Adrenal gland (tissue), 12 donors: ENCODE data around the gene DENND5A. TPM values are rescaled to one million over a fixed set of nuclear protein-coding genes. Genes with fewer than 3 reads are reported as not detected.

Experiments
- DNase-seq, 7 donors: peaks; one replicate each; pipeline ENCODE4 v3.0.0-alpha.2; 2019 to 2020
- H3K27ac ChIP-seq, 5 donors: fragments of 200-600 bp; sonication (generic) in 4 of 5; 1 replicate in 3 of 5; 2 replicates in 2 of 5; pipeline versions ENCODE4 v1.5.1 to v1.8.0; 2016 to 2020; ENCODE audit warnings: mild to moderate bottlenecking in 1 of 5
- H3K27me3 ChIP-seq: fragments of 200-600 bp; 2 replicates; pipeline ENCODE4 v1.8.0; 2021
- H3K36me3 ChIP-seq, 2 donors: fragments of 200-600 bp; replicated peaks in 1 of 2; 1 replicate in 1 of 2; 2 replicates in 1 of 2; pipeline versions ENCODE4 v1.5.1 to v1.8.0; 2018 to 2022
- H3K4me1 ChIP-seq, 2 donors: fragments of 200-600 bp; replicated peaks in 1 of 2; 1 replicate in 1 of 2; 2 replicates in 1 of 2; pipeline versions ENCODE4 v1.5.1 to v1.8.0; 2018 to 2021
- H3K4me3 ChIP-seq, 4 donors: fragments of 200-600 bp; sonication (generic) in 3 of 4; one replicate each; pipeline ENCODE4 v1.5.1; 2016 to 2018
- H3K9me3 ChIP-seq, 3 donors: fragments of 200-600 bp; sonication (generic) in 1 of 3; replicated peaks in 1 of 3; 1 replicate in 2 of 3; 2 replicates in 1 of 3; pipeline versions ENCODE4 v1.5.1 to v1.8.0; 2016 to 2021
- CTCF ChIP-seq, 6 experiments: fragments of 450-650 bp in 4 of 6; fragments of 200-600 bp in 2 of 6; sonication (generic) in 1 of 6; IDR thresholded peaks; 1 replicate in 5 of 6; 2 replicates in 1 of 6; pipeline versions ENCODE4 v1.5.1 to v1.8.0; 2016 to 2021; ENCODE audit warnings: antibody characterized with exemption in 6 of 6, mild to moderate bottlenecking in 2 of 6, moderate library complexity in 1 of 6
- POLR2A ChIP-seq, 2 donors: fragments of 450-650 bp; IDR thresholded peaks; one replicate each; pipeline ENCODE4 v1.6.1; 2017; ENCODE audit warnings: antibody characterized with exemption in 2 of 2, mild to moderate bottlenecking in 2 of 2, moderate library complexity in 1 of 2
- WGBS, 4 donors: extraction: QIAGEN DNeasy Blood & Tissue Kit in 2 of 4; methylation state at CpG; one replicate each; pipeline versions ENCODE4 v1.1.5 to v1.1.7; 2013 to 2017; 5-methylcytosine and 5-hydroxymethylcytosine counted together
- intact Hi-C, 2 donors: fragments of 100-400 bp; cut with DNase I; formaldehyde crosslinking; loops; one replicate each; pipeline versions ENCODE4 v1.14.1 to v1.15.0; 2022 to 2023
- polyA plus RNA-seq, 3 donors: library from polyadenylated mRNA; stranded (reverse); fragments of 200-250 nt in 2 of 3; fragments of 350-450 nt in 1 of 3; fragmentation: Illumina TruSeq in 1 of 3; extraction: RNeasy Lipid Tissue Mini Kit (QIAGEN cat#74804) in 1 of 3; gene quantifications; one replicate each; pipeline ENCODE4 v1.2.3, GENCODE V29; 2013 to 2014
- total RNA-seq, 9 donors: library from RNA; depleted of rRNA in 4 of 9; stranded (reverse); fragments of >200 nt in 4 of 9; fragments of 120-200 nt in 1 of 9; fragmentation: NEBNext Ultra II Directional in 1 of 9; extraction: Animal tissue kit (Norgen Biotek cat#: 25700) in 1 of 9; gene quantifications; one replicate each; pipeline versions ENCODE4 v1.1.0 to v1.2.4, GENCODE V29; 2013 to 2023
- donor health status: healthy with polysubstance abuse.
- donor health status: Bipolar disorder and iron deficiency.
- donor health status: DM: yes; HTN: yes; CAD: no.
- donor health status: DM: no; HTN: no; CAD: no.
- donor health status: DM: no; HTN: no; CAD: no.
- donor health status: DM: yes; HTN: yes; CAD: no.

The DENND5A gene
- total and polyA plus RNA-seq, 12 donors = 26.8 to 75.4 (median 62.8) TPM

- Histone ChIP-seq H3K9me3 (no peaks in the 10 kb centered on the region), H3K27me3 (no peaks in the 10 kb centered on the region), H3K4me3 (no peak overlapping the region), H3K27ac (no peak overlapping the region), H3K36me3 (no peaks in the 10 kb centered on the region), H3K4me1 (no peaks in the 10 kb centered on the region)
- intact Hi-C loops = loop anchor here in 1 of 2 donors (10.0 kb wide), 1 partner anchor 201 kb away; no protein-coding TSS in a partner anchor
- TF ChIP-seq CTCF (IDR thresholded peaks at IDR 0.05) (no peak), POLR2A (IDR thresholded peaks at IDR 0.05) (no peak)
- 97 to 100% (median 98%) methylated on average over 4 to 7 of the region's 7 CpGs for WGBS, 4 donors
- DNase-seq = no peak
Measured at GRCh38 chr11:9293646-9294045, 28.5 kb upstream of the DENND5A start.

GRCh38 chr11:9285850-9286587 lies 20.9 kb upstream of the DENND5A start:
- DNase-seq = peak in 1 of 7 donors; percentile 24
- Histone ChIP-seq H3K36me3 (no peaks in the 10 kb centered on the region), H3K9me3 (no peaks in the 10 kb centered on the region), H3K4me1 (no peaks in the 10 kb centered on the region), H3K4me3 (no peak overlapping the region), H3K27me3 (no peaks in the 10 kb centered on the region), H3K27ac (no peak overlapping the region)
- no peak for TF ChIP-seq CTCF (IDR thresholded peaks at IDR 0.05)
- no peak for TF ChIP-seq POLR2A (IDR thresholded peaks at IDR 0.05)
- intact Hi-C loops = no loop called here
- WGBS, 4 donors = 93 to 96% (median 95%) methylated on average over 14 of the region's 14 CpGs

- Histone ChIP-seq H3K27ac (no peak overlapping the region), H3K4me1 (no peaks in the 10 kb centered on the region), H3K36me3 (peaks cover 0 to 4% of the 10 kb centered on the region in 2 donors), H3K9me3 (no peaks in the 10 kb centered on the region), H3K27me3 (no peaks in the 10 kb centered on the region), H3K4me3 (no peak overlapping the region)
- no peak for TF ChIP-seq POLR2A (IDR thresholded peaks at IDR 0.05)
- no peak for TF ChIP-seq CTCF (IDR thresholded peaks at IDR 0.05)
- WGBS, 4 donors = 66 to 69% (median 67%) methylated on average over 4 of the region's 4 CpGs
- peak in 1 of 7 donors; percentile 43 for DNase-seq
- intact Hi-C loops = no loop called here
Measured at GRCh38 chr11:9280655-9281301, 15.6 kb upstream of the DENND5A start.

GRCh38 chr11:9277176-9277575 lies 12.0 kb upstream of the DENND5A start:
- WGBS, 4 donors = 94 to 97% (median 96%) methylated on average over 8 of the region's 8 CpGs
- DNase-seq = peak in 1 of 7 donors; percentile 36
- Histone ChIP-seq H3K36me3 (peaks cover 0 to 4% of the 10 kb centered on the region in 2 donors), H3K4me3 (no peak overlapping the region), H3K9me3 (no peaks in the 10 kb centered on the region), H3K4me1 (peaks cover 0 to 6% of the 10 kb centered on the region in 2 donors), H3K27me3 (no peaks in the 10 kb centered on the region), H3K27ac (no peak overlapping the region)
- intact Hi-C loops = no loop called here
- TF ChIP-seq CTCF (IDR thresholded peaks at IDR 0.05) (no peak), POLR2A (IDR thresholded peaks at IDR 0.05) (no peak)
